ENCODE measurements around the gene GPR87.

The GPR87 gene, protein sequence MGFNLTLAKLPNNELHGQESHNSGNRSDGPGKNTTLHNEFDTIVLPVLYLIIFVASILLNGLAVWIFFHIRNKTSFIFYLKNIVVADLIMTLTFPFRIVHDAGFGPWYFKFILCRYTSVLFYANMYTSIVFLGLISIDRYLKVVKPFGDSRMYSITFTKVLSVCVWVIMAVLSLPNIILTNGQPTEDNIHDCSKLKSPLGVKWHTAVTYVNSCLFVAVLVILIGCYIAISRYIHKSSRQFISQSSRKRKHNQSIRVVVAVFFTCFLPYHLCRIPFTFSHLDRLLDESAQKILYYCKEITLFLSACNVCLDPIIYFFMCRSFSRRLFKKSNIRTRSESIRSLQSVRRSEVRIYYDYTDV

DNA sequence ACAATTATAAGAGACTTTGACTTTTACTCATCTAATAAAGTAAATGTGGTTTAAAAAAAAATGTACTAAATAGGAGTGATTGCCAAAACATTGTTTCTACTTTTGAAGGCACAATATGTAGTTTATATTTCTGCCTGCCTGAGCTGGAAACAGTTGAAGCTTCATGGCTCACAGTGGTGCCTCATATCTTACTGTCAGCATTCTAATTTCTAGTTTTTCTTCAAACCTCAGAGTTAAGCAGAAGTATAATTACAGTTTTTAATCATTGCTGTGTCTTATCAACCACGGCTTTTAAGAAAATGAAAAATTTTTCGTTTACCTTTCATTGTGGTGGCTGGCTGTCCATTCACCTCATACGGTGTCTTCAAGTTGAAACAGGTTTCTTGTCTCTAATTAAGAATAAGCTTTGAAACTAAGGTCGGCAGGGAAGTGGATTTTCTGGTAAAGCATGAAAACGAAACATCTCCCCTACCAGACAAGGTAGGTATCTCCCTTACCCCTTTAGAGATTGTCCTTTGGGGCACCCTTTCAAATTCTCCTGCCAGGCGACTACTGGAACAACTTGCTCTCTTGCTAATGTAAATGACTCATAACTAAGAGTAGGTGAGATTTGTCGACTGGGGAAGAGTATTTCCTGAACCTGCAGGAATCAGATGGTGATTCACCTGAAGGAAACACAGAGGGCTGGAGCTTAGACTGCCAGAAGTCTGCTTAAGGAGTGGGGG, at the start of gene GPR87:
GPR87 (minus strand) TSS at position 554 of the 725 bp plus-strand sequence. CDS start 16,720 bp downstream, outside the sequence.
- no peak for DNase-seq (ENCODE audit: low read depth, low spot score)

DNA sequence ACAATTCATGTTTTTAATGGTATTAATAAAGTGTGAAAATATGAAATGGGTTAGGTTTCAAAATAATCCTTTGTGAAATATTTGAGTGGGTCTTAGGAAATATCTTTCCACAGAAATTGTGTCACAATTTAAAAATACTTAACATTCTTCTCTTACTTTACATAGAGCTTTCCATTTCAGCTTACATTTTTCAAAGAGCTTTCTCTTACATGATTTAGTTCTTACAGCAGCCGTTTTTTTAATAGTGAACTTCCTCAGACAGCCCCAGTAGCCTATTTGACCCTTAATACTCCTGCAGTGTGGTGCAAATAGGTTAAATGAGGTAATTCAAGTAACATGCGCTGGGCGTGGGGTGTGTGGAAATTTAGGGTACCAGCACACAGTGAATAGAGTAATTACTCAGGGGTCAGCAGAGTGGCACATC, 46.1 kb upstream of the GPR87 start:
- no peak for DNase-seq (ENCODE audit: low read depth, low spot score)

DNA sequence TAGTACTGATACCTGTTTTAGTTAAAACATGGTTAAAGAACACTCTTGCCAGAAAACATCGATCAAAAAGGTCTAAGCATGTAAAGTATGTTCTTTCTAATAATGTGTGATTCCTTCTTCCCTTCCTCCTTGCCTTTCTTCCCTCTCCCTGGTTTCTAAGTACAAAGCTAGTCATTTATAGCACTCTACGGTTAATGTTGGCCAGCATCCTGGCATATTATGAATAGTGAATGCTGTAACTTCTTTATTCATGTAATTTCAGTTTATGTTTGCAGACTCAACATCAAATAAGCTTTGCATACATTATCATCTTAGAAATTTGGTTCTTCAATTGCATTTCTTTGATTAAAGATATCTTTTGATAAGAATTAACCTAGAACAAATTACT, 40.8 kb upstream of the GPR87 start:
- no peak for DNase-seq (ENCODE audit: low read depth, low spot score)

DNA sequence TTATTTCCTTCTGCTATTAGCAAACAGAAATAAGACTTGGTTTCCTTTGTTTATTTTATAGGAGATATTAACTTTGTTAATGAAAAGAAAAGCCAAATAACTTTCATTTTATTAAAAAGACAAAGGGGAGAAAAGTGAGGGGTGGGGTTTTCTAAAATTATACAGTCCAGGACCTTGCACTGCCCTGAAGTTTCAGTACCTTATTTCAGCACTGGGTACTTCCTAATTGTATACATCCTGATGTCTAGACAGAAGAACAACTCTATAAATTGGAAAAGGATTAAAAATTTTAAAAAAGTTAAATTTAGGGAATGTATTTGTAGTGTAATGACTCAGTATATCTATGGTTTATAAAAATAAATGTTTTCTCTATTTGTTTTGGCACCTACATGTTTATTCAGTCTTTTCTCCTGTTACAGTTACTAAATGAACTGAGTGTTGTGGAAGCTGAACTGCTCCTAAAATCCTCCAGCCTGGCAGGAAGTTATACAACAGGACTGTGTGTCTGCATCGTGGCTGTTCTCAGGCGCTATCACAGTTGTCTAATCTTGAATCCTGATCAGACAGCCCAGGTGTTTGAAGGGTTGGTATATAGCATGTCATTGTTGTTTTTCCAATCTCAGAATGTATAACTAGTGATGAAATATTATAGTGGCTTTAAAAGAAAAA, 40.3 kb upstream of the GPR87 start:
- DNase-seq (ENCODE audit: low read depth, low spot score): no peak

DNA sequence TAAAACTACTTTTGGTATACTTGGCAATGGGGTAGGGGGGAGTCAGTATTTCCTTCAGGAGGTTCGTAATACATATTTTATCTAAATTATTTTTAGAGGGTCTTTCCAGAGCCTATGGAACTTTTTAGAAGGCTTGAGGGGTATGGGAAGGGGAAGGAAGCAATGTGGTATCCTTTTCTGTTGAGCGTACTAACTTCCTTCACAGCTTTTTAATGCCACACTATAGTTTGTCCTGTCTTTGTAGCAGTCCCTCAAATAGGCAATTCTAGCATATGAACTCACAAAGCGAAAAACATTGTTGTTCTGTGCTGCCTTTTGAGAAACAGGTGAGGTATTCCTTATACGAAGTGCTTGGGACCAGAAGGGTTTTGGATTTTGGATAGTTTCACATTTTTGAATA, 35.0 kb upstream of the GPR87 start:
- DNase-seq (ENCODE audit: low read depth, low spot score): no peak

DNA sequence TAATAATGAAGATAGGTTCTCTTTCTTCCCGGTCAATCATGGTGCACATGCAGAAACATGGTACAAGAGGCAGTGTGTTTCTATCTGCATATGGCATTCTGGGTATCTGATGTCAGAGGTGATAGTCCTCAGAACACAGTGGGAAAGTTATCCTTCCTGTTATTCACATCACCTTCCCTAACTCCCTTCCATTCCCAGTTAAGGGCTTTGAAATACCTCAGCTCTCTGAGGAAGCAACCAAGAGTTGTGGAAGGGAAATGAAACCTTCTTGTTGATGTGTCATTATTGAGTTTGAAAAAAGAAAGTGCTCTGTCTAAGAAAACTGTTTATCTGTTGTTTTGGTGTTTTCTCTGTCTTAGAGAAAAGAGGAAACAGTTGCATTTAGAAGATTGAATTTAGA, 34.6 kb upstream of the GPR87 start:
- DNase-seq (ENCODE audit: low read depth, low spot score): no peak

DNA sequence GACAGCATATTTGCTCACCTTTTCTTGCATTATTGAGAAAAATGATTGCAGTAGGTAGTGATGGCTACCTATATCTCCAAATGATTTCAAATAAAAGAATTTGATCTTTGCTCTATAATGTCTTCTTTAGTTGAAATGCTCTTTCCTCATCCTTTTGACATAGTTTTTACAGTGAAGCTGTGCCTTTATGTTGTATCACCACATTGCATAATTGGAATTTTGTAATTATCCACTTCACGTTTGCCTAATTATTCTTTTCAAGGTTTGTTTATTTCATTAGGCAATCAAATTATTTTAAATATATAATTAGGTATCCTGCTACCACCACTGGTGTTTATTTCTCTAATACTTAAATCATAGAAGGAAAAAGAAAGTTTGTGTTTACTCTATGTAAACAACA, 34.0 kb upstream of the GPR87 start:
- DNase-seq (ENCODE audit: low read depth, low spot score): no peak

DNA sequence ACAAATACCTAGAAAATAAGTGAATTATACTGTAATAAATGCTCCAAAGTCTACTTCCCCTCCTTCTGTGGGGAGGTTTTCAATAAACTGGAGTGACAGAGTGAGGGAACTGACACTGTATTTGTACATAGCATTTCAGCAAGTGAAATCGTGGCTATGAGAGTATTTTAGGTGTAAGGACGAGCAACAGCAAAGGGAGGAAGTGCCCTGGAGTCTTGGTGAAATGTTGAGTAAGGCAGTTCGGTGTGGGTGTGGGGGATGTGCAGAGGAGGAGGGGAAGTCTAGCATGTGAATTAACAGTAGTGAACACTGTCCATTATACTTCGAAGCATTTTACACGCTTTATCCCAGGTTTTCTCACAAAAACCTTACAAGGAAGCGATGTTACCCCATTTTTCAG, 30.8 kb upstream of the GPR87 start:
- no peak for DNase-seq (ENCODE audit: low read depth, low spot score)

DNA sequence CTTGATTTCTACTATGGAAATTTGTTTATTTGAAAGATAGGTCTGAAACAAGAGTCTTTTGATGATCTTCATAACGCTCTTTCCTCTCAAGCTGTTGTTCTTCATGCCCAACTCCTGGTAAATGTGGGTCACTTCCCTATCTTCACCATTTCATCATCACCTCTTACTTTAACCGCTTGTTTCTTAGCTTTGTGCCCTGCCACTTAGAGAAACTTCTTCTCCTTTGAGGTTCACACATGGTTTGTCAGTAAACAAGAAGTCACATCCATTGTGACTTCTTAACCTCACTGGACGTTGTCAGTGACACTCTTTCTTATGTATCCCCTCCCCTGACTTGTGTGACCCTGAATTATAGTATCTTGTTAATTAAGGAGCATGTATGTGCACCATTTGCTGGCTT, 29.7 kb upstream of the GPR87 start:
- DNase-seq (ENCODE audit: low read depth, low spot score): no peak

DNA sequence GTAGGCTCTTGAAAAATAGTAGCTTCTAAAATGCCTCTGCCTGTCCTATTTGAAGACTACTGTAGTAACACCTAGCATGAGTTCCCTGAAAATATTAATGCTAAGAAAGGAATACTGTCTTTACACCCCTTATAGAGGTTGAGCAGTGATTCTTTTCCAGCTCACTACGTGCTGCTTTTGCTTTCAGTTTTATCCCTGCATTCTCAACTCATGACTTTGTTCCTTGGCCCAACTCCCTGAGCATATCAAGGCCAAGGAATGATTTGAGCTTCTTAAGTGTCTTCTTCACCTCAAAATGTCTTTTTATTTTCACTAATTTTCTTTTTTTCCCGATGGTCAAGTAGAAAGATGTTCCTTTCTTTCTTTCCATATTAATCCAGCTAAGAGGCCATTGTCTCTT, 29.2 kb upstream of the GPR87 start:
- DNase-seq (ENCODE audit: low read depth, low spot score): no peak

DNA sequence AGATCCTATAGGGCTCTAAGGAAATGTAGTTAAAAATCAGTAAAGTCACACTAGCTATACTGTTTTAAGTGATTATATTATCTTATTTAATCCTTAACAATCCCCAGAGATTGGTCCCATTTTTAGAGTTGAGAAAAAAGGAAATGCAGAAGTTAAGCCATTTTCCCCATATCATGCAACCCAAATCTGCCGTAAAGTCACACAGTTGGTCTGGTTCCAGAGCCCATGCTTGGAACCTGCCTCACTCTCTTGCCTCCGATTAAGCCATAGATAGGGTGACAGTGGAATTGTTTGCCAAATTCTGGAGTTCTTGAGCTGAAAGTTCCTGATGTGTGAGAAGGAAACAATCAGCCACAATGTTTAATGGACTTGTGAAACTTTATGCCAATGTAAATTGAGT, 15.1 kb upstream of the GPR87 start:
- no peak for DNase-seq (ENCODE audit: low read depth, low spot score)

DNA sequence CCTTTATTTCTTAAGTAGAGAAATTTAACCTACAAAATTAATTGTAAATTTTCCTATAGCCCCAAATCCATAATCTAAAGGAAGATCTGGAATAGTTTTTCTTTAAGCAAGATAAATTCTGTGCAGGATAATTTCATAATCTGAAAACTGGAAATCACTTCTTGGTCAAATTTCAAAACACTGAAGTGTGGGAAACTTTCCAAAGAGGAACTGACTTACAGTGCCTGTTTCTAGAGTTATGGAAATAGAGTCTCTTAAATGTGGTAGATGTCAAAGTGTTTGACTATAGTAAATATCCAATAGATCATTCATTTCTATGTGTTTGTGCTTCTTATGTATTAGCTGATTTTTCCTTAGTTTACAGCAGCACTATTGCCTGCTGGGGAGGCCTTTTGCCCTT, 14.3 kb upstream of the GPR87 start:
- no peak for DNase-seq (ENCODE audit: low read depth, low spot score)

DNA sequence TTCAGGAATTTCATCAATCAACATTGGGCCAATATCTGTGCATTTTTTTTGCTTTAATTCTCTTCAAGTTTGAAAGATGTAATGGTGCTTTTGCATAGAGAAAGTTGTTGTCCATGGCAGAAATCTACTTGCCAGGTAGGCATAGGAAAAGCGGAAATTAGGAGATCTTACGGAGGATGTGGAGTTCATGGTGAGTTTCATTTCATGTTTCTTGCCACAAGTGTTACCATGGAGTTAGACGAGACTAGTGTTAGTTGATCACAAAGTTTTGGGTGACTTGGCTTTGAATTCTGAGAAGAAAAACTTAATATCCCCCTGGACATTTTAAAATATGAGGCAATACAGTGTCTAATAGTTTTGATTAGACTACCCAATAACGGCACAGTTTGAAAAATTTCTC, 13.8 kb upstream of the GPR87 start:
- DNase-seq (ENCODE audit: low read depth, low spot score): no peak

DNA sequence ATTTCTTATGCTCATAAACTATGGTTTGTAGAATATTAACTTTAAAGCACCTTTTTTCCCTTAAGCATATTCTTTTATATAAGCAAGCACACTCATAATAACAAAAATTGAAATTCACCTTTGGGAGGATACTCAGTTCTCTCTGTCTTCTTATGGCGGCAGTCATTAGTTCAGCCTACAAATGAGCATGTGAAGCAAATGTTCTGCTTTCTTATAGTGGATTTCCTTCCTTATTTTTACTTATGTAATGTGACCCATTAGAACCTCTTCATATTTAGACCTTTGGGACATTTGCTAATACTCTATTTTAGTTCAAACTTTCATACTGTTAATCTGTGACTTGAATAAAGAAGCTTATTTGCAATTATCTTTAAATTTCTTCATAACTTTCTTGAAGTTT, 12.7 kb upstream of the GPR87 start, which contains the start of gene P2RY13:
P2RY13 (minus strand) TSS at position 187 of the 400 bp plus-strand sequence; CDS start at position 166, 21 bp downstream.
- DNase-seq (ENCODE audit: low read depth, low spot score): no peak

DNA sequence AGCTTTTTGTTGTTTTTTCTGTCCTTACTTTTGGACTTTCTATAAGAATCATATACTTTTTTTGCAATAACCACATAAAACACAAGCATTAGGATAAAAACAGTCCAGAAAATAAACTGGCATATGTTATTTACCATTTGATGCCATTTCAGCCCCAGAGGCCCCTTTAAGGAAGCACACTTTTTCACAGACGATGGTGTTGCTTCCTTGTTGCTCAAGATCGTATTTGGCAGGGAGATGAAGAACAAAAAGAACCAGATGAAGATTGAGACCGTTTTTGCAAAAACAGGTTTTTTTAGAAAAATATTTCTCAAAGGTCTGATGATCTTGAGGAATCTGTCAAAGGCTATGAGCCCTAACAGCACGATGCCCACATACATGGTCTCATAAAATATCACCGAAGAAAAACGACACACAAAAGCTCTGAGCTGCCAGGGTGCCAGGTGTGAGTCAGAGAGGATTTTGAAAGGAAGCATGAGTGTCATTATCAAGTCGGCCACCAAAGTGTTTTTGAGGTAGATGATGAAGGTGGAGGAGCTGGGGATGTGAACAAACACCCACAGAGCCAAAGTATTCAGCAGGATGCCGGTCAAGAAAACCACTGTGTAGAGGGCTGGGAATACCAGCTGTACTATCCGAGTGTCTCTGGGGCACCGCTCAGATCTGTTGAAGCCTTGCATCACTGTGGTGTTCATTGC, 11.8 kb upstream of the GPR87 start:
- no peak for DNase-seq (ENCODE audit: low read depth, low spot score)

DNA sequence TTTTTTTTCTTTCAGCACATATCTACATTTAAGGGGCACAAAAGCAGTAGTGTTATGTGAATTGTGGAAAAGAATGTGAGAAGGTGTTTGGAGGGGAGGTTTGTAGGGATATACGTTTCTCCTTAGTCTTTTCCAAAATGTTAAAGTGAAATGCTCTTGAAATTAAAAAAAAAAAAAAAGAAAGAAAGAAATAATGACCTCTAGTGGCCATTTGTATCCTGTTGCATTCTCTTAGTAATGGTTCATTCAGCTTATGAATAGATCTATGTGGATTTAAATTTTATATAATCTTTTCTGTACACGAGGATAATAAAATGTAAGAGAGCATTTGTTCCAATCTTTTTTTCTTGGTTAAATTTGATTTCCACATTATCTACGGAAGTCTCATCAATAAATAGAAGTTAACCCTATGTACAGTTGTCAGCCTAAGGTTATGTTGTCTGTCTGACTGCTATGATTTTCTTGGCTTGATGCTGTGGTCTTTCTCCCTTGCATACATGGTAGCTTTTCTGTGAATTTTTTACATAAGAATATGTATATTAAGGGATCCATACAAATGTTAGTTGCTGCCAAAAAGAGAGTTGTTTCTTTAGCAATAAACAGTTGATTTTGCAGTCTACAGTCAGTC, 11.1 kb upstream of the GPR87 start:
- no peak for DNase-seq (ENCODE audit: low read depth, low spot score)

DNA sequence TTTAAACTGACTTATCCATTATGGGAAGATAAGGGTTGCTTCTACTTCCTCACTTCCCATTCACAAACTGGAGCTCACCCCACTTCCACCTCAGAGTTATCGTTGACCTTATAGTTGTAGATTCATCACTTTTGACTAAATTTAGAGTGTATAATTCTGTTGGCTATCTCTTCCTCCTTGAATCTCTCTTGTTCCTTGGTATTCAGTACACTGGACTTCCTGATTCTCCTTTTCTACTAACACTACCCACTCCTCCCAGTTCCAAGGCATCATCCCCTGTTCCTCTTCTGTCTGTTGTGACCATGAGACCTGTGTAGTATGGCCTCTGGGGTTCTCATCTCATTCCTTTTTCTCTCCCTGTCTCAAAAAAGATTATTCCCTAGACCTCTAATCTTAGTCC, 5.9 kb upstream of the GPR87 start:
- no peak for DNase-seq (ENCODE audit: low read depth, low spot score)

DNA sequence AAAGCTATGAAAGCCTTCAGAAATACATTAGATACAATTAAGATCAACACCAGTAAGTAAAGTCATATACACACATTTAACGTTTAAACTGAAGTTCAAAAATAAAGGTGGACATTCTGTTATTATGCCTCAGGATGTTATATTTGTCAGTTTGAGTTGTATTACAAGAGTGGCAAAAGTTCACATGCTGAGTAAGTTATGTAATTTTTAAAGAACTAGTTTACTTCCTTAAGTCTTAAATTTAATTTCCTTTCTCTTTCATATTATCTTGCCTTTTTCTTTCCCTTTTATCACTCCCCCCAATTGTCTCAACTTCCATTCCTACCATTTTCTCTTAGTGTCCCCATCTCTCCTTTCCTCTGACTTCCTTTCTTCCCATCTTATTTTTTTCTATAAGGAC, 4.9 kb upstream of the GPR87 start:
- DNase-seq (ENCODE audit: low read depth, low spot score): no peak

DNA sequence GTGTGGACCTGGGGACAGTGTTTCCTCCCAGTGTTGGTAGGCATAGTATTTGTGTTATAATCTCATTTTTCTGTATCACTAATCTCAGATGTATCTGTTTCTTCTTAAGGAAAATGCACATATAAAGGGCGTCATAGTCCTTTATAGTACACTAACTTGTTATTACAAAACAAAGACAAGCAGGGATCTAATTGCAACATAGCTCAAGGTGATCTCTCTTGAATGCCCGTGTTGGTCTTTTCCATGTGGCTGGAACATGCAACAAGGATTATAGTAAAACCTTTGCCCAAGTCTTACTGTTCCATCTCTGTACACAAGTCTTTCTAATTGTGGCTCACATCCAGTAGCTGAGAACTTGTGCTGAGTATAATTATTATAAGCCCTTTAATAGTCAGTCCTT, 3.5 kb upstream of the GPR87 start:
- no peak for DNase-seq (ENCODE audit: low read depth, low spot score)

DNA sequence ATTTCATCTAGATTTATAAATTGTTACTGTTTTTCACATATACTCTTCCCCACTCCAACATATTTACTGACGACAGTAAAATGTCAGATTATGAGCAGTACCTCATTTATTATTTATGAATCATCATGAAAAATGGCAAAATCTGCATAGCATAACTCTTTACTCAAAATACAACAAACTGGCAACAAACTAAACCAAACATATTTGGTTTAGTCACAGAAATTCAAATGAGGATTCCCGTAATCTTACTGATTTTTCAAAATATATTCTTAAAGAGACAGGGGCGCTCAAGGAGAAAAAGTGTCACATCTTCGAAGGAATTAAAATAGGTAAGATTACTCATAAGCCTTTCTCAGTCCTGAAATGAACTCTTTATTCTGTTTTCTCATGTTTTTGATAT, 3.0 kb upstream of the GPR87 start:
- DNase-seq (ENCODE audit: low read depth, low spot score): no peak

DNA sequence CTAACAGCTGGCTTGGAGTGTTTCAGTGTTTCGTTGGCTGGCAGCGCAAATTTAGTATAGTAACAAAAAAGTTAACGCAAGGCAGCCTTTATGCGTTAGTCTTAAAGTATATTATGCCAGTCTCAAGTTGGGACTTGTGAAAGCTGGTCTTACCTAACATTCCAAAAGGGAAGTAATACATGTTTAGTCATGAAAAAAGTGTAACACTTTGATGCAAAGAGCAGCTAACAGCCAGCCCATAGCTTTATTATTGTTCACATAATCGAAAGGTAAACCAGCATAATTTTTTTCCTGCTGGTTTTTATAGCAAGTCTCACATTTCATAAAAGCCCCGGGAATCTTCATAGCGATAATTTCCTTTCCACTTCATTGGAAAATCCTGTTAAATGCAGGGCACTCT, 2.4 kb upstream of the GPR87 start:
- no peak for DNase-seq (ENCODE audit: low read depth, low spot score)

DNA sequence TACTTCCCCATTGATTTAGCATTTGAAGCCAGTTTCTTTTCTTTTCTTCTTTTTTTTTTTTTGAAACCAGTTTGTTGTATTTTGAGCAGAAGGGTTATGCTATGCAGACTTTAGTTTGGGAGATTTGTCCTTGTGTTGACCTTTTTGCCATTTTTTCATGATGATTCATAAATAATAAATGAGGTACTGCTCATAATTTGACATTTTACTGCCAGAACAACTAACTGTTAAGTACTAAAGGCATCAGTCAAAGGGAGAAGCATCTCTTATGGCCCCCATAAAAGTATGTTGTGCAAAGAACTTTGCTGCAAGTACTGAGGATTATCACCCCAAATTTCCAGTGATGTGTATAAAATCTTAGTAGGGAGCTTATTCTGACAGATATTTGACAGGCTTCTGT, 1.7 kb upstream of the GPR87 start:
- DNase-seq (ENCODE audit: low read depth, low spot score): no peak
